Ramos (cell line): ENCODE data around the gene UBQLN1.
"Not testable (repeated sequence)": the region's sequence is repeated elsewhere in the genome, so short reads cannot be mapped to it uniquely, and the experiment has no call there.

Experiments used
- in situ Hi-C: fragments of 300-500 bp; cut with MboI; formaldehyde crosslinking; loops from one replicate; pipeline ENCODE4 v1.14.3; 2022; ENCODE audit warnings: low sequenced_read_pairs; ENCODE audit not compliant: unreplicated experiment

The UBQLN1 gene

GRCh38 chr9:83639266-83639665, 68.5 kb downstream of the UBQLN1 start:
- in situ Hi-C loops: no loop called here

DNA sequence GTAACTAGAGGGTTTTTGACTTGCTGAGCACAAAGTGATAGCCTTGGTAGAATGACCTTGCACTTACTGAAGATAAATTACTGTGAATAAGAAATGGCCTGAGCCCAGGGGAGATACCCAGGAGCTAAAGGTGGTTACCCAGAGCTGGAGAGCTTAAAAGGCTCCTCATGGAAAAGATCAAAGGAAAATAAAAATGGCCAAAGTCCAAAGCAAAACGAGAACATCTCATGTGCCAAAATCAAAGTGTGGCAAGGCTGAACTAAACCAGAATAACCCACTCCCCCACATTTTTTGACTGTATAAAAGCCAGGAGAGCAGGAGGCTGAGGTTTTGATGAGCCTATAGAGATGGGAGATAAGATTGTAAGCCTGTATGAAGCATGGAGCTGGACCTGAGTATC, 70.4 kb downstream of the UBQLN1 start:
- in situ Hi-C loops: no loop called here

DNA sequence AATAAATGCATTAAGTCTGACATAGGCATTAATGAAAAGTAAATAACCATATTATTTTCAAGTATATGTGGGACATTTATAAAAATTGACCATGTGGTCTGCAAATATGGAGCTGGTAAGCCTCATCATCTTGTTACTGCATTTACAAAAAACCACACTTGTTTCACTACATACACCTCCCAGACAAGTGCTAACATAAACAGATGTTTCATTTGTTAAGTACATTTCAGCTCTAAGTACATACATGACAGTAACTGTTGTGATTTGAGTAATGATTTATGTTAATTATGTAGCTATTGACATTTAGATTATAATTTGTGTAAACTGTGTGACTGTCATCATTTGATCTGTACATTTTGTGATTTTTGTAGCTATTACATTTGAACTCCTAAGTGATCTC, 70.9 kb downstream of the UBQLN1 start:
- in situ Hi-C loops: no loop called here

DNA sequence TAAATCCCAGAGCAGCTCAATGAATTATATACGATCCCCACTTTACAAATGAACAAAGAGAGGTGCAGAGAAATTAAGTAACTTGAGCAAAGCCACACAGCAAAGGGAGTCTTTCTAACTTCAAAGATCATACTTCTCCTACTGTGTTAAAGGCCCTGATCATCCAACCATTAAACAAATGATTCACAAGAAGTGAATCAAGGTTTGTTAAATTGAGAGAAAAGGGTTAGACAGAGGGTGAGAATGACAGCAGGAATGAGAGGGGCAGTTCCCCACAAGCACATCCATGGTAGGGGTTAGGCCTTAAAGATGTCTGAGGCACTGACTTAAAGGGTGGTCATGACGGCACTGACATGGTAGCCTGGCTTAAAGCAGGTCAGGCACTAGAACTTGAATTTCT, 74.1 kb downstream of the UBQLN1 start:
- in situ Hi-C loops: no loop called here

DNA sequence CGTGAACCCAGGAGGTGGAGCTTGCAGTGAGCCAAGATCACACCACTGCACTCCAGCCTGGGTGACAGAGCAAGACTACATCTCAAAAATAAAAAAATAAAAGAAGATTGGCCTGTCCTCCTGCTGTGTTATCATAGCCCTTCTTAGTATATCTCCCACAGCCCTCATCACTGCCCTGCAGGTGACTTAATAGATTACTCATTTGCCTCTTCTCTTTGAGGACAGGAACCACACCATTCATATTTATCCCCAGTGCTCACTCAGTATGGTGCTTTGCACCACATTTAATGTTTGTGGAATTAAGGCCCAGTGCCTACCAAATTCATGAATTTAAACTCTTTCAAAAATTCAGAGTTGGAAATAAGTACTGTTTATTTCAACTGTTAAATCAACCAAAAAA, 74.5 kb downstream of the UBQLN1 start:
- in situ Hi-C loops: no loop called here

DNA sequence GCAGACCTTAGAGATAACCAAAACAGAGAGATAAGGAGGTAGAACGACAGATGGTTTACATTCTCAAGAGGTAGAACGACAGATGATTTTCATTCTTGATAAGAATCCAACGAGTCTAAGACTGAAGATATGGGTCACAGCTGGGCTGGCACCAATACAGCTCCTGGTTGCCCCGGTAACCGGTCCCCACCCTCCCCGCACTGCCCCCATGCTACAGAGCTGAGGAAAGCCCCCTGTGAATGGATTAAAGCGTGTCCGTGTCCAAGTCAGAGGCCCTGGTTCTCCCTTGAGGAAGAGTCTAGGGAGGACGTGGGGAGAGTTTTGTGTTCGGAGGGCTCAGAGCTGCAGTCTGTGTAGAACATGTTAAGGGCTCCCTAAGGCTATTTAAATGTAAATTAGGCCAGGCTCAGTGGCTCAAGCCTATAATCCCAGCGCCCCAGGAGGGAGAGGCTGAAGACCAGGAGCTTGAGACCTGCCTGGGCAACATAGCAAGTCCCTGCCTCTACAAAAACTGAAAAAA, 76.8 kb downstream of the UBQLN1 start:
- in situ Hi-C loops: no loop called here

DNA sequence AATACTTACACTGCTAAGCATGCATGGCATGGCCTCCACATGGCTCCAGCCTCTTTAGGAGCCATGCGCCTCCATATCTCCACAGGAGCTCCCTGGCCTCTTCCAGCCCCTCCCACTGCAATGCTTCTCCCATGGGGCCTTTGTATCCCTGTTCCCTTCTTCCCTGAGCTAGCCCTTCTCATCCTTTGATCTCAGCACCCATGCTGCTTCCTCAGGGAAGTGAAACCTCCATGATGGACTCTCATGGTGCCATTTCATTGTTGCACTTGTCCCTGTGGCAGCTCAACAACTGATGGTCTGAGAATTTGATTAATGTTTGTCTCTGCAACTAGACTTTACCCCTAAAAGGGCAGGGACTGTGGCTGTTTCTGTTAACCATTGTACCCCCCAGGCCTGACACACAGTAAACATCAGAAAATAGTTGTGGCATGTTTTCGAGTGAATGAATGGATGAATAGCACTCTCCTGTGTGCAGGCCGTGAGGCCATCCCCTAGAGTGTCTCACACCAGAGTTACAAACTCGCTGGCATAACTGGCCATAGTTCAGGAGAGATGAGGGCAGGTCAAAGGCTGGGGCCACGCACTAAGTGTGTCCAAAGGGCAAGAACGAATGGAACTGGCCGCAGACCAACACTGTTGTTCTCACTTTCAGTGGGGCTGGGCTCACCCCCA, 78.2 kb downstream of the UBQLN1 start:
- in situ Hi-C loops: loop anchor here (10.0 kb wide), 1 partner anchor 285 kb away; no protein-coding TSS in a partner anchor

- in situ Hi-C loops: loop anchor here (10.0 kb wide), 1 partner anchor 286 kb away; no protein-coding TSS in a partner anchor
Measured at GRCh38 chr9:83628540-83628939, 79.2 kb downstream of the UBQLN1 start.

GRCh38 chr9:83625178-83625577, 82.6 kb downstream of the UBQLN1 start:
- in situ Hi-C loops: loop anchor here (10.0 kb wide), 1 partner anchor 290 kb away; no protein-coding TSS in a partner anchor

- in situ Hi-C loops: loop anchor here (10.0 kb wide), 1 partner anchor 291 kb away; no protein-coding TSS in a partner anchor
Measured at GRCh38 chr9:83623679-83624076, 84.1 kb downstream of the UBQLN1 start.

- in situ Hi-C loops: loop anchor here (10.0 kb wide), 1 partner anchor 292 kb away; no protein-coding TSS in a partner anchor
Measured at GRCh38 chr9:83622939-83623678, 84.6 kb downstream of the UBQLN1 start, which contains the start of gene IDNK. TSS of gene IDNK (plus strand) at chr9:83623143. CDS start at chr9:83623172, 29 bp downstream.

DNA sequence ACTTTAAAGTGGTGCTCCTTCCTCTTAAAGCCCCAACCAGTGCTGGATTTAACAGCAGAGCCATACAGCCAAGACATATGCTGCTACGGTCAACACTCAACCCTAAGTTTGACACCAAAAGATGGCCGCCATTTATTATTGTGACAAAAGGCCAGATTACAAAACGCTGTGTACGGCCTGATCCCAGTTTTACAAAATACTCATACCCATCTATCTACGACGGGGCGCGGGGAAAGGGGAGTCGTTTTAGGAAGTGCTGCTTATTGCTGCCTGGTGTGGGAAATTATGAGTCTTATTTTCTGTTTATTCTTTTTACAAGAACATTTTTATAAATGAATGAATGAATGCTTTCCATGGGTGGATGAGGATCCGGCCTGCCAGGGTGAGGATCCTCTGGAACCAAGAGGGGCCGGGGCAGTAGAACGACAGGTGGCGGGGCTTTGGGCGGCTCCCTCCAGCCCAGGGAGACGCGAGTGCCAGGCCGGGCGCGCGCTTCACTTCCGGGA, 85.3 kb downstream of the UBQLN1 start:
- in situ Hi-C loops: loop anchor here (10.0 kb wide), 1 partner anchor 292 kb away; no protein-coding TSS in a partner anchor

- in situ Hi-C loops: loop anchor here (10.0 kb wide), 1 partner anchor 294 kb away; no protein-coding TSS in a partner anchor
Measured at GRCh38 chr9:83620841-83621636, 86.7 kb downstream of the UBQLN1 start.

GRCh38 chr9:83617299-83617698, 90.5 kb downstream of the UBQLN1 start:
- in situ Hi-C loops: no loop called here

DNA sequence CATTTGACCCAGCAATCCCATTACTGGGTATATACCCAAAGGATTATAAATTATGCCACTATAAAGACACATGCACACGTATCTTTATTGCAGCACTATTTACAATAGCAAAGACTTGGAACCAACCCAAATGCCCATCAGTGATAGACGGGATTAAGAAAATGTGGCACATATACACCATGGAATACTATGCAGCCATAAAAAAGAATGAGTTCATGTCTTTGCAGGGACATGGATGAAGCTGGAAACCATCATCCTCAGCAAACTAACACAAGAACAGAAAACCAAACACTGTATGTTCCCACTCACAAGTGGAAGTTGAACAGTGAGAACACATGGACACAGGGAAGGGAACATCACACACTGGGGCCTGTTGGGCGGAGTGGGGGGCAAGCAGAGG, 94.5 kb downstream of the UBQLN1 start:
- in situ Hi-C loops: not testable (repeated sequence)
